EL (cell line): ENCODE results near the gene TIGAR.

Source experiments
- DNase-seq: peaks from one replicate; pipeline ENCODE4 v3.0.0-alpha.2; 2016

Gene TIGAR

DNA sequence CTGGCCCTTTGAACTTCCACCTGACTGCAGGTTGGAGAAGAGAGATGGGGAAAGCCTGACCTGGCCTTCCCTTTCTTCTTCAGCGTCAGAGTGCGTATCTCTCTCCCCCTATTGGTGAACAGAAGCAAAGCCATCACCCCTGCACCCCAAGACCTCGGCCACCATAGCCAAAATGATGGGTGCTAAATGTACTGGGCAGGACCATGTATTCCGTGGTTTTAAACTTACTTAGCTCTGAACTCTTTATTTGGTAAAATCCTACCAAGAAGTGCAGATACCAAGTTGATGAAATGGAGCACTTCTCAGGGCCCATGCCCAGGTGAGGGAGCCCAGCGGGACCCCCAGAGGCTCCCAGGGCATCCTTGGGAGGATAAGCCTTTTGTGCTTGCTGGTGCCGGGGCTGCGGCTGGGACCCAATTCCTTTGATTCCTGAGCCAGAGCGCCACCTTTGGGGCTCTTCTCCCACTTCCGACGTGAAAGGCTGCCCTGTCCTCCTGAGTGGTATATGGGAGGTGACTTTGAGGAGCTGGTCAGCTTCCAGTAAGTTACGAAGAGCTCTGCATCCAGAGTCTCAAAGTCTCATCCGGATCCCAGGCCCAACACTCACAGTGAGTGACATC is 38.0 kb upstream of the TIGAR start:
- DNase-seq = no peak

DNA sequence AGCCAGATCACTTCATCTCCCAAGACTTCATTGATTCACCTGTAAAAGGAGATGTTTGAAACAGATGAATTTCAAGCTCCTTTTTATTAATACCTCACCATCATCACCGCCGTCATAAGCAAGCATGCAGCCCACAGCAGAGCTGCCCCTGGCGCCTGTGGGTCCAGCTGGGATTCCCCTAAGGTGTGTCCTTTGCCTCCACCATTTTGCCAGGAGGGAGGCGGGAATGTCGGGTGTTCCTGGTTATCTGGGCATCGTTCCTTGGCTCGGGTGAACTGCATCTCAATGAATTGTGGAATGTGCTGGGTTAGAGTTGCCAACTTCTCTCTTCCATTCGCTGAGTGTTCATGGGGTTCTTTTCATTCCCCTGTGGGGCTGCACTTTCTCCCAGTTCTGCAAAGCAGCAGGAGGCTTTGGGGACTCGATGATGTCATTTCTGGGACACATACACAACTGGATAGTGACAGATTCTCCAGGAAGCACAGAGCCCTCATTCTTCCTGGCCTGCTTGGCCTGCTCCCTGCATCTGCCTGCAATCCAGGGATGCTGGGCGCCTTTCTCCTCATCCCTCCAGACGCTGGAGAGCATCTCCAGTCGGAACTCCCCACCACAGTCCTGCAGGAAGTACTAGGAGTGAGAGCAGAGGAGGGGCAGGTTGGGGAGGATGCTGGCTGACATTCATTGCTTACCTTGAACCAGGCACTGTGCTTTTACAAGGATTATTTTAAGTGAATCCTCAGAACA is 37.3 kb upstream of the TIGAR start:
- DNase-seq = no peak

DNA sequence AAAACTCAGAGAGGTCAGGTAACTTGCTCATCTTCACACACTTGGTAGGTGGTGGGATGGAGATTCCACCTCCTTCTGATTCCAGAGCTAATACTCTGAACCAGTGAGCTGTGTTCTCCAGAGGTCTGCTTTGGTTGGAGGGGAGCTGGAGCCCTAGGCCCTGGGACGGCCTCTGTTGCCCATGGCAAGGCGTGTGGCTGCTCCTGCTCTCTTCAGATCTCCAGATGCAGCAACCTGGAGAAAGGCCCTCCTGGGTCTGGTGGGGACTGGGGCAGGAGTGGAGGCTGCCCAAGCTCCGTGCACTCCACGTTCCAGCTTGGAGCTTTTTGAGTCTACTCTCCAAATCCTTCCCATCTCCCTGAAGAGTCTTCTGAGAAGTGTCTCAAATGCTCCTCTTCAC is 36.7 kb upstream of the TIGAR start:
- DNase-seq = no peak

DNA sequence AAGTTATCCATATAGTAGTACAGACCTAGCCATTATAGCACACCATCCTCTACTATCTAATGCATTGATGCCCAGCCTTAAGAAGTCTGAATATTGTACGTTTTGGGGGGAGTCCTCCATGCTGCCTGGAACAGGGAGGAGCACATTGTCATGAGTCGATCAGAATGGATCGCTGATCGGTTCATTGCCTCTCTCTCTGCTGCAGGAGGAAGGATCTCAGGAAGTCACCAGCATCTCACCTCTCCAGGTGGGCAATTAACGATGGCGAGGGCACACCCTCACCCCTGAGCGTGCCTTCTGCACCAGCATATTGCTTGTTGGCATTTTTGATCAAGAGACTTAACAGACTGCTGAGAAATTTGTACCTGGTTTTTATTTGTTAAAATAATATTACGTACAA is 35.9 kb upstream of the TIGAR start:
- no peak for DNase-seq

DNA sequence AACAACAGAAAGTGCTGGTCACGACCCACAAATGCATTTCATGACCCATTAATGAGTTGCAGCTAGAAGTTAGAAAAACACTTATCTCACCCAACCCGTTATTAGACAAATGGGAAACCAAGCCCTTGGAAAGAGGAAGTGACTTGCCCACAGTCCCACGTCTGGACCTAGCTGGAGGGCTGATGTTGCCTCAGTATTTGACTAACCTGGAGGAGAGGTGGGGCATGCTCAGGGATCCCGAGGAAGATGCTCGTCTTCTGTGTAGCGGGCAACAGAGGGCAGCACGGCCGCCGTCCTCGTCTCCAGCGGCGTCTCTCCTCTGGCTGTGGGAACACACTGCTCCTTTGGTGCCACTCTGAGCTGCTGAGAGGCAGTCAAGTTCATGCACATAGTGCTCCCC is 34.8 kb upstream of the TIGAR start:
- DNase-seq = no peak

DNA sequence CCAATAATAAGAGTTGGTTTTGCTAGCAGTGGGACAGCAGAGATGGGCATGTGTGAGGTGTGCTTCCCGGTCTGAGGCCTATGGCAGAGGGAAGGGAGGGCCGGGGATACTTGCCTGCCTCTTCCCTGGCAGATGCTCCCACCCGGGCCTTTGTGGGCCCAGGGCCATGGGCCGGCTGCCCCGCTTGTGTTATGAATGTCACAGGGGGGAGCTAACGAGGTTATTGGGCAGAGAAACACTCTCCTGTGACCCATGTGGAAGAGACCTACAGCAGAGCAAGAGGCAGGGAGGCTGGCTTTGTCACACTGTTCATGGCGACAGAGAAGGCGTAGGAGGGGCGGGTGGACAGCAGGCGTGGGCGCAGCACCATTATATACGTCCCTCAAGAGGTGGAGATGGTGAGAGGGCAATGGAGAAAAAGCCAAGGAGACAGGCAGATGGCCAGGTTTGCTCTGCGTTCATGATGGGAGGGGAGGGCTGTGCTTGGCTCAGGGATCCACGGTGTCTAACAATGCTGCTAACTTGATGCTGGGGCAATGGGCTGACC is 34.2 kb upstream of the TIGAR start:
- no peak for DNase-seq

DNA sequence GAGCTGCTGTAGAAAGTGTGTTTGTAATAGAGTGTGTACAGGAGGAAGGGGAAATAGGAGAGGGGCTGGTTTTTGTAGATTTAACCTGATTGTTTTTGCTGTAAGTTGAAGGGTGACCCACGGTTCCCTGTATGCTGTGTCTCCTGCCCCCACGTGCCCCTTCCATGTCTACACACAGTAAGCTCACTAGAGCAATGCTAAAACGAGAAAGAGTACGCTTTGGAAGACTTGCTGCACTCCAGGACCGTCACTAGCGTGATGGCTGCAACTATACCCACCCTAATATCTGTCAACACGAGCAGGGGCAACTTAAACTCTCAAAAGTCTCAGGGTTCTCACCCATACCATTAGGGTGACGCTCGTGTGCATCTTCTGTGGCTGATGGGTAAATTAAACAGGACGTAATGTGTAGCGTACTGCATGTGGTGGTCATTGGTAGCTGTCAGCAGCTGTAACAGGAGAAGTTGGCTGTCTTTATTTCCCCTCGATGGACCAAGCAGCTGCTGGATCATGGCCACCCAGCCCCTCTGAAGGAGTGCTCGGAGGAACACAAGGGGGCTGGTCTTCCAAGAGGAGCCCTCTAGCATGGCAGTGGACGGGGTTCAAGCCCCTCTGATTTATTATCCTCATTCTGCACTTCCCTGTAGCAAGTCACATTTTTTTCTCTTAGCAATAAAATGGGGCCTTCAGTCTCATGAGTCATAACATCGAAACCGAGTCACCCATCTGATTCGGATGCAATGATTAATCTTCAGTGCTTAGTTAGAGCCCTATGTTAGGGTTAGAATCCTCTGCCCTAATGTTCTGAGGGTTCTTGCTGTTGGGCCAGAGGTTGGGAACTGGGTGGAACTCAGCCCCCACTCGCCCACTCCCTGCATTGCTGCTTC is 33.4 kb upstream of the TIGAR start:
- peak; percentile 29 for DNase-seq

DNA sequence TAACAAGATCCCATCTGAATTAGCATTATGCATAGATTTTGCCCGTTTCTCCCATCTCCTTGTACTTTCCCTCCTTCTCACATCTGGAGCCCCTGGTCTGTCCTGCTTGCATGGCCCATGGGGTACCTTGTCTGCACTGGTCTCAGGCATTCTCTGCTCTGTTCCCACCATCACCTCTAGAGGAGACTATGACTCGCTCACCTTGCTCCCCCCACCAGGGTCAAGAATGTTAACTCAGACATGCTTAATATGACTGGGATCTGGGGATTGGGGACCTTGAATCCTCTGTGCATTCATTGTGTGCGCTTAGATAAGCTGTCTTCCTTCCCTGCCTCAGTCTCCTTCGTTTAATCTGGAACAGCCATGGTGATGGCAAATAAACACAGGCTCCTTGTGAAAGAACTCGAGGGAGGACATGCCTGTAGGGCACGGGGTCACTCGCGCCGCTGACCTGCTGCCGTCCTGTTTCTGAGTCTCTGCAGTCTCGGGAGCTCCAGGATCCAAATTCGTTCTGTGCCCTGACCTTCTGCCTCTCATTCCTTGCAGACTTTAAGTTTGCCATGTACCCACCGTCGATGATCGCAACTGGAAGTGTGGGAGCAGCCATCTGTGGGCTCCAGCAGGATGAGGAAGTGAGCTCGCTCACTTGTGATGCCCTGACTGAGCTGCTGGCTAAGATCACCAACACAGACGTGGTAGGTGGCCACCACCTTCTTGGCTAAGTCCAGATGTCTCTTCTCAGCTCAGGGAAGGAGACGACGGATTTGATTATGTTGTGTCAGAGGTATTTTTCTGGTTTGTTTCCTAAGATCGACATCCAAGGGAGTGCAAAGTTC is 32.5 kb upstream of the TIGAR start:
- no peak for DNase-seq

DNA sequence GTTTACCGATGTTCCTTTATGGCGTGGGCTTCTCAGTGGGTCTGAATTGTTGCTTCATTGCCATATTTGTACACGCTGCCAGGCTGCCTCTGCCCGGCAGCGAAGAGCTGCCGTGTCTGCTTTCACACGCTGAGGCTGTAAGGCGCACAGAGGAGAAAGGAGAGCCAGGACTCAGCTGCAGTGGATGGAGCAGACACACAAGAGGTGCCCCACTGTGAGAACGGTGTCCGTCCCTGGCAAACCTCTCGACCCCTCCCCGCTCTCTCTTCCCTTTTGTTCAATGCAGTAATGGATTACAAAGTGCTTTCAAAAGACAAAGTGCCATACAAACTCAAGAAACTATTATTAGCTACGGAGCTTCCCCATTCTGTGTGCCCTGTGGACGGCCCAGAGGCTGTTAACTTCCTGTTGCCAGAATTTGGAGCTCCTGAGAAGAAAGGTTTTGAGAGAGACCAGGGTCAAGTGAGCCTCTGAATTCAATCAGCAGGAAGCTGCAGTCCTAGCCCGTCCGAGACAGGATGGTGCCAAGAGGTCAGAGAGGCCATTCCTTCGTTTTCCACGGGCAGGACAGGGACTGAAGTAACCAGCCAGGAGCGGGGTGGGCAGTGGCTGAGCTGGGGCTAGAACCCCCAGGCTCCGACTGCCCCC is 31.7 kb upstream of the TIGAR start:
- DNase-seq = no peak

DNA sequence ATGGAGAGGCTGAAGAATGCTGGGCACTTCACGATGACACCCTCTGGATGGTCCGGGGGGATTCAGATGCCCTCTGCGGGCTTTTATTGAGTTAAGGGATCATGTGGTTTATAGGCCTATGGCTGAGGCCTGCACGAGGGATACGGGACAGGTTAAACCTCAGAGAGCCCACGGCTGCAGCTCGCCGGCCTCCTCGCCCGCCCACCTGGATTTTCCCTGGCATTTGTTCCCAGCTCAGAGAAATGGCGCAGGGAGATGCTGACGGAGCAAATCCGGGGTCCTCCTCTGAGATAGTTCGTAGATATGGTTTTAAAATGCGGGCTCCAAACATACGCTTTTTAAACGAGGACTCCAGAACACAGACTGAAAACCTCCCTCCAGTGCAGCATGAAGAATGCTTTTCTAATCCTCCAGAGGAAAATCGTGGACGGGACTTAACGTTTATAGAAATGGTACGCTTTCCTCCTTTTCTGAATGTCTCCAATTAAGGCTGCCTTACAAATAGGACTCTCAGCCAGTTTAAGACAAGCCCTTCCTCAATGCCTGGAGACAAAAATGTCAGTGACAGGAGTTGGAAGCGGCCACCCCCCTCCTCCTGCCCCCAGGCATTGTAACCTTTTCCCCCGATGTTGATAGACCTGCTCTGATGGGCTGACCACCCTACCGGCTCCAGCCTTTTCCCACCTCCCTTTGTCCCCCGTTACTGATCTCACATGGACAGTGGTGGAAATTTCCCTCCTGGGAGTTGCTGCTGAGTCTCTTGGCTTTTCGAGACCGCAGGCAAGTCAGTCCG is 30.8 kb upstream of the TIGAR start:
- no peak for DNase-seq

DNA sequence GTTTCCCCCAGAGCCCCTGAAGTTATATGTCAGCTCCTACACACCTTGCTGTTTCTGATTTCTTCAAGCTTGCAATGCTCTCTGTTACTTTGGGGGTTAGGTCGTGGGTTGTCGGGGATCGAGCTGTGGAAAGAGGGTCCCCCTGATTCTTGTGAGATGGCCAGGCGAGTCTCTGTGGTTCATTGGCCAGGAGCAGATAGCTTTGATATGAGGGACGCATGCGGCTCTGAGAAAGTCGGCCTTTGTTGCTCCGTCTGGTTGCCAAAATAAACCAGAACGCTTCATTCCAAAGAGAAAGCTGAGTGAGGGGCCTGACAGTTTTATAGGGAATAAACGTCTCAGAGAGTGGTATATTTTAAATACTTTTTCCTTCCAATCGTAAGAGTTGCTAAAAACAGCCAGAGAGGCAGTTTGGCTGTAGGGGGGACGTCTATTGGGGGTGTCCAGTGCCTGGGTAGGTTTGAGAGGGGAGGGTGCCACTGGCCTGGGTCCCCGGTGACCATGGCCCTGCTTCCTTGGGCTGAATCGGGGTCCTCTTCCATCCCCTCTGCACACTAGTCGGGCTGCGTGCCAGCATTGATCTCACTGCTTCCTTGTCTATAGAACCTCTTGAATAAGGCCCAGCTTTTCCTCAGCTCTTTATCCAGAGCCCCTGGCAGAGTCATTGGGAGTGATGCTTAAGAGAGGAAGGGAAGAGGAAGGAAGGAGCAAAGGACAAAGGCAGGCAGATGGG is 28.5 kb upstream of the TIGAR start:
- no peak for DNase-seq

DNA sequence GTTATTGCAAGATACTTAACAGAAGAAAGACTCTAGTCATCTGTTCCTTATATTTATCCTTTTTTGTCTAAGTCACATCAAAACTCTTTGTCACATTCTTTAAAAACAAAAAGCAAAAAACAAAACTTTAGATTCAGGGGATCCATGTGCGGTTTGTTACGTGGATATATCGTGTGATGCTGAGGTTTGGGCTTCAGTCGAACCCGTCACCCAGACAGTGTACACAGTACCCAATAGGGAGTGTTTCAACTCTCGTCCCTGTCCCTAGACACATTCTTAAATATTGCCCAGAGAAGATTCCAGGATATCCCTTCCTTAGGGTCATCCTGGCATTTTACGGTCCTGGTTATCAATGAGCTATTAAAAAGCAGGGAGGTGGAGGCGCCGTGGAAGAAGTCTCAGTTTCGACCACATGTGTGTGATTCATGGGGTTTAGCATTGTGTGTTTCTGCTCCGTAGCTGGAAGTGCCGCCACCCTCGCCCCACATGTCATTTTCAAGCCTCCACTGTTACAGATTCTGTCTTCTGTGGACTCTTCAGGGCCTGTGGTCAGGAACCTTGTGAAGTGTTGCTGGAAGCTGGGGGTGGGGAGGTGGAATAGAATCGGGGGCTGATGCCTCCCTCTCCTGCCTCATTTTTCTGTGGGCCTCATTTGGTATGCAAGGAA is 27.6 kb upstream of the TIGAR start:
- DNase-seq = no peak

DNA sequence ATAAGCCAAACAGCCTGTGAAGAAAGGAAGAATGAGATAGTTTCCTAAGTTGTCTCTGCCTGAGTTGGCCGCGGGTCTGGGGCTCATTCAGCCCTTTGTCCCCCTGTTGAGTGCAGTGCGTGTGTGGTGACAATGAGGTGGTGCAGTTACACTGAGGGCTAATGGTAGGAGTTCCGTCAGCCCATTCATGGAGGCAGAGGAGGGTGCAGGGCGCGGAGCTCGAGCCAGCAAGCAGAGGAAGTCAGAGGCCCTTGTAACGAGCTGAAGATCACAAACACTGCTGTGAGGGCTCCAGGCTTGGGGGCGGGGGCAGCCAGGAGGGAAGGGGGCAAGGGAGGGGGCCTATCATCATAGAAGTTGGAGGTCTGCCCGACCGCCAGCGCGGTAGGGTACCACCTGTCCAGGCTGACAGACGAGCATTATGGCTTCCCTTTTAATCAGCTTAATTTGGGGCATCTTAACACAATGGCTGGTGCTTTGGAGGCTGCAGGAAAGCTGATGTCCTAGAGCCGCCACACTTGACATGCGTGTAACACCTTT is 27.0 kb upstream of the TIGAR start:
- DNase-seq = no peak

DNA sequence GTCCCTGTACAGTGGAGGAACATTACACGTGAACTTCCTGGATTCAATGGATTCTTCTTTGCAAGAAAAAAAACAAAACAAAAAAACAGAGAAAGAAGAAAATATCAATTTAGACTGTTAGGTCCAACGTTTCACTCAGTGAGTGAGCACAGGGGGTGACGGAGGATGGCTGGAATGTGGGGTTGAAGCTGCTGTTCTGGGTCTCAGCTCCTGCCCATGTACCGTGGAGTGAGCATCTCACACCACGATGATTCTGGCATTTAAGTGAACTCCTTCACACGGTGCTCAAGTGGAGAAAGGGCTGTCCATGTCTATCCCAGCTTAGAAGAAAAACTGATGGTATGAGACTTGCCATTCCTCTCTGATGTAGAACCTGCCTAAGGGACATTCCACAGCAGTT is 24.3 kb upstream of the TIGAR start:
- DNase-seq = no peak

DNA sequence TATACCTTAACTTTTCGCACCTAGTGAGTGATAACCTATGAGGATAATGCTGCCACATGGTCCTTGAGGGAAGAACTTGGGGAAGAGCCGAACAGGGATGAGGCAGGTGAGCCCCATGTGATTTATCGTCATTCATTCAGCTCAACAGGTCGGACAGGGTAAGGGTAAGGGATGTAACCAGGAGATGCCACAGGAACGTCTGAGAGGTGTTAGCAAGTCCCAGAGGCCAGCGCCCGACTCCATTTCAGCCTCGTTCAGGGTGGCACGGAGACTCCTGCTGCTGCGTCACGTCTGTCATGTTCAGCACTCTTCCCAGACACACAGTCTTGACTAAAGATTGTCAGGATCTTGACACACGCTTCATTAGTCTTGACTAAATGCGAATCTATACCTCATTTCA is 23.4 kb upstream of the TIGAR start:
- DNase-seq = no peak

DNA sequence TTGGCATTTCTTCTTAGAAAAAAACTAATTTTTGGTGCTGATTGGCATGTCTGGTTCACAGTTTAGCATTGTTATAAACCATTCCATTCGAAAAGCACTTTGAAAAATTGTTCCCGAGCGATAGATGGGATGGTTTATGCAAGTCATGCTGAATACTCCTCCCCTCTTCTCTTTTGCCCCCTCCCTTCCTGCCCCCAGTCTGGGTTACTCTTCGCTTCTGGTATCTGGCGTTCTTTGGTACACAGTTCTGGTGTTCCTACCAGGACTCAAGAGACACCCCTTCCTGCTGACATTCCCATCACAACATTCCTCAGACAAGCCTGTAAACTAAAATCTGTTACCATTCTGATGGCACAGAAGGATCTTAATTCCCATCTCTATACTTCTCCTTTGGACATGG is 20.1 kb upstream of the TIGAR start:
- DNase-seq = no peak

DNA sequence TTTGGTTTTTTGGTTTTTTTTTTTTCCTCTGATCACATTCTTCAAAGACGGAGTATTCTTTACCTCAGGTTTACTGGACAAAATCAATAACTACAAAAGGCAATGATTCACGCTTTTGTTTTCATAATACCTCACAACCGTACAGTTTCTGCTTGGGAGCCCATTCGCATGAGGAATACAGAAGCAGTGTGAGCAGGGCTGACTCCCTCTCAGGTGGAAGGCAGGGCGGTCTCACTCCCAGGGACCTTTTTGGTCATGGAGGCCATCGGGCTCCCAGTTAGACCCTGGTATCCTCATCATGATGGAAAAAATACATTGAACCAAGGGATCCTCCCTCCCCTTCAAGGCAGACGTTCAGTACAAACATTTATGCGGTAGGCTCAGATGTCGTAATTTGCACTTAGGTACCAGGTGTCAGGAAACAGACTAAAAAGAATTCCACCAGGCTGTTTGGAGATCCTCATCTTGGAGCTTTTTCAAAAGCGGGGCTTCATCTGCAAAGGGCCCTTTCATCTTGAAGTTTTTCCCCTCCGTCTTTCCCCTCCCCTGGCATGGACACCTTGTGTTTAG is 19.0 kb upstream of the TIGAR start:
- no peak for DNase-seq

DNA sequence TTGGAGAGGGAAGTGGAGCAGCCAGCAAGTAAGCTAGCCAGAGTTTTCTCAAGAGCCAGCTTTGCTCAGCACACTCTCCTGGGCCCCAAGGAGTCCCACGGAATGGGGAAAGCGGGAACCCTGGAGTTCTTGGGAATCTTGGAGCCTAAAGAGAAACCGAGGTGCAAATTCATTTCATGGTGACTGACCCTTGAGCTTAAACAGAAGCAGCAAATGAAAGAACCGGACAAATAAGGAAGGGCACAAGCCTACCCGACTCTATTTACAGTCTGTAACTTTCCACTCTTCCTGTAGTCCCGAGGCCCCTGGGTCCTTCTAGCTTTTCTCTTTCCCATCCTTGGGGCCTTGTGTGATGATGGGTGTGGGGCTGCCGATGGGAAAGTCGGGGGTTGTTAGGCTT is 18.1 kb upstream of the TIGAR start:
- DNase-seq = no peak

DNA sequence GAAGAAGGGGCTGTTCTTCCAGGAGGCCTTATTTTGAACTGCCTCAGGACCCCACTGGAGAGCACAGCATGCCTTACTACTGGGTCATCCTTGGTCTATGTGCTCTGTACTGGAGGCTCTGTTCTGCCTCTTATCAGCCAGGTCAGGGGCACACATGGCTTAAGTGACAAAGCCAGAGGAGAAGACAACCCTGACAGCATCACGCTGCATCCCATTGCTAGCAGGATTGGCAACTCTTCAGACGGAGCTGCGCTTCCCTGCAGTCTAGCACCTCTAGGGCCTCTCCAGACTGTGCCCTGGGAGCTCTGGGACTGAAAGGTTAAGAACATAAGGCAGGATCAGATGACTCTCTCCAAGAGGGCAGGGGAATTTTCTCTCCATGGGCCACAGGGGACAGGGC is 17.3 kb upstream of the TIGAR start:
- no peak for DNase-seq
